ENCODE results near the gene TSPAN14.

GRCh38 chr10:80460399-80461207 is 6.5 kb downstream of the TSPAN14 start:
- TF ChIP-seq, protein P1, sequence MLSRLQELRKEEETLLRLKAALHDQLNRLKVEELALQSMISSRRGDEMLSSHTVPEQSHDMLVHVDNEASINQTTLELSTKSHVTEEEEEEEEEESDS (CRISPR knock-in tag; IDR thresholded peaks at IDR 0.05; ENCODE audit: borderline replicate concordance) = no peak
- TF ChIP-seq, protein P2, sequence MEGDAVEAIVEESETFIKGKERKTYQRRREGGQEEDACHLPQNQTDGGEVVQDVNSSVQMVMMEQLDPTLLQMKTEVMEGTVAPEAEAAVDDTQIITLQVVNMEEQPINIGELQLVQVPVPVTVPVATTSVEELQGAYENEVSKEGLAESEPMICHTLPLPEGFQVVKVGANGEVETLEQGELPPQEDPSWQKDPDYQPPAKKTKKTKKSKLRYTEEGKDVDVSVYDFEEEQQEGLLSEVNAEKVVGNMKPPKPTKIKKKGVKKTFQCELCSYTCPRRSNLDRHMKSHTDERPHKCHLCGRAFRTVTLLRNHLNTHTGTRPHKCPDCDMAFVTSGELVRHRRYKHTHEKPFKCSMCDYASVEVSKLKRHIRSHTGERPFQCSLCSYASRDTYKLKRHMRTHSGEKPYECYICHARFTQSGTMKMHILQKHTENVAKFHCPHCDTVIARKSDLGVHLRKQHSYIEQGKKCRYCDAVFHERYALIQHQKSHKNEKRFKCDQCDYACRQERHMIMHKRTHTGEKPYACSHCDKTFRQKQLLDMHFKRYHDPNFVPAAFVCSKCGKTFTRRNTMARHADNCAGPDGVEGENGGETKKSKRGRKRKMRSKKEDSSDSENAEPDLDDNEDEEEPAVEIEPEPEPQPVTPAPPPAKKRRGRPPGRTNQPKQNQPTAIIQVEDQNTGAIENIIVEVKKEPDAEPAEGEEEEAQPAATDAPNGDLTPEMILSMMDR (CRISPR knock-in tag; IDR thresholded peaks at IDR 0.05) = no peak
- TF ChIP-seq FOSL2 (CRISPR knock-in tag; IDR thresholded peaks at IDR 0.05) (no peak), ZNF770 (CRISPR knock-in tag; IDR thresholded peaks at IDR 0.05) (no peak), ZBTB44 (CRISPR knock-in tag; IDR thresholded peaks at IDR 0.05) (no peak), STAT6 (CRISPR knock-in tag; IDR thresholded peaks at IDR 0.05; ENCODE audit: borderline replicate concordance) (no peak), CHD2 (IDR thresholded peaks at IDR 0.05; ENCODE audit: low read depth, low read length) (no peak), ZNF607 (CRISPR knock-in tag; IDR thresholded peaks at IDR 0.05; ENCODE audit: borderline replicate concordance) (no peak), TOE1 (CRISPR knock-in tag; IDR thresholded peaks at IDR 0.05) (no peak), NR1H2 (CRISPR knock-in tag; IDR thresholded peaks at IDR 0.05; ENCODE audit: borderline replicate concordance, low read depth) (no peak), ZNF24 (IDR thresholded peaks at IDR 0.05) (no peak), ZNF512 (CRISPR knock-in tag; IDR thresholded peaks at IDR 0.05) (no peak), EHMT2 (IDR thresholded peaks at IDR 0.05; ENCODE audit: borderline replicate concordance, low read depth, low read length) (no peak)
- TF ChIP-seq, protein P3, sequence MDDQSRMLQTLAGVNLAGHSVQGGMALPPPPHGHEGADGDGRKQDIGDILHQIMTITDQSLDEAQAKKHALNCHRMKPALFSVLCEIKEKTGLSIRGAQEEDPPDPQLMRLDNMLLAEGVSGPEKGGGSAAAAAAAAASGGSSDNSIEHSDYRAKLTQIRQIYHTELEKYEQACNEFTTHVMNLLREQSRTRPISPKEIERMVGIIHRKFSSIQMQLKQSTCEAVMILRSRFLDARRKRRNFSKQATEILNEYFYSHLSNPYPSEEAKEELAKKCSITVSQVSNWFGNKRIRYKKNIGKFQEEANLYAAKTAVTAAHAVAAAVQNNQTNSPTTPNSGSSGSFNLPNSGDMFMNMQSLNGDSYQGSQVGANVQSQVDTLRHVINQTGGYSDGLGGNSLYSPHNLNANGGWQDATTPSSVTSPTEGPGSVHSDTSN (CRISPR knock-in tag; IDR thresholded peaks at IDR 0.05; ENCODE audit: borderline replicate concordance) = no peak
